Smooth muscle cell (in vitro differentiated cells): Measurements from ENCODE around the gene IL23A. TPM values are rescaled to one million over a fixed set of nuclear protein-coding genes. Genes with fewer than 3 reads are reported as not detected.

Experiments used
- DNase-seq: peaks from one replicate; lab custom pipeline; 2025; ENCODE audit not compliant: unreplicated experiment; lab: John Stamatoyannopoulos, UW
- H2AFZ ChIP-seq: fragments of 200-600 bp; sonication (generic); 2 replicates; pipeline ENCODE4 v1.6.0; 2016; ENCODE audit warnings: antibody characterized with exemption, low read depth, mild to moderate bottlenecking
- H3F3A ChIP-seq: fragments of 200-600 bp; sonication (generic); 2 replicates; pipeline ENCODE4 v1.6.0; 2017; ENCODE audit warnings: antibody characterized with exemption, low read depth
- H3K27ac ChIP-seq: fragments of 200-600 bp; sonication (generic); 2 replicates; pipeline ENCODE4 v1.5.1; 2016; ENCODE audit warnings: low read depth, mild to moderate bottlenecking
- H3K27me3 ChIP-seq: fragments of 200-600 bp; sonication (generic); 2 replicates; pipeline ENCODE4 v1.6.1; 2016; ENCODE audit warnings: low read depth, mild to moderate bottlenecking
- H3K36me3 ChIP-seq: fragments of 200-600 bp; sonication (generic); 2 replicates; pipeline ENCODE4 v1.5.1; 2016; ENCODE audit warnings: low read depth
- H3K4me1 ChIP-seq: fragments of 200-600 bp; sonication (generic); 2 replicates; pipeline ENCODE4 v1.5.1; 2016; ENCODE audit warnings: low read depth
- H3K4me2 ChIP-seq: fragments of 200-600 bp; sonication (generic); 2 replicates; pipeline ENCODE4 v1.6.0; 2016; ENCODE audit warnings: mild to moderate bottlenecking
- H3K4me3 ChIP-seq: fragments of 200-600 bp; sonication (generic); 2 replicates; pipeline ENCODE4 v1.5.1; 2016; ENCODE audit warnings: mild to moderate bottlenecking
- H3K79me2 ChIP-seq: fragments of 200-600 bp; sonication (generic); 2 replicates; pipeline ENCODE4 v1.6.0; 2016; ENCODE audit warnings: low read depth, mild to moderate bottlenecking
- H3K9ac ChIP-seq: fragments of 200-600 bp; sonication (generic); 2 replicates; pipeline ENCODE4 v1.6.0; 2016; ENCODE audit warnings: low read depth
- H3K9me3 ChIP-seq: fragments of 200-600 bp; sonication (generic); replicated peaks from 2 replicates; pipeline ENCODE4 v1.5.1; 2016; ENCODE audit warnings: low read depth
- H4K20me1 ChIP-seq: fragments of 200-600 bp; sonication (generic); 2 replicates; pipeline ENCODE4 v1.6.0; 2016; ENCODE audit warnings: low read depth
- WGBS: methylation state at CpG from one replicate; pipeline ENCODE4 v1.1.7; 2016; ENCODE audit warnings: low lambda C conversion rate; 5-methylcytosine and 5-hydroxymethylcytosine counted together
- polyA plus RNA-seq: library from polyadenylated mRNA; unstranded; fragments of >200 nt; fragmentation: Nextera tagmentation; extraction: Ambion mirVana; gene quantifications from 2 replicates; pipeline ENCODE4 v1.2.1, GENCODE V29; 2016
- total RNA-seq: library from RNA; depleted of rRNA; stranded (reverse); fragments of >200 nt; gene quantifications from 2 replicates; pipeline ENCODE4 v1.2.3, GENCODE V29; 2014
- TF ChIP-seq, protein P1 (sequence below): fragments of 200-600 bp; sonication (generic); IDR thresholded peaks from 2 replicates; pipeline ENCODE4 v1.5.1; 2017; ENCODE audit warnings: borderline replicate concordance, mild to moderate bottlenecking, antibody characterized with exemption; ENCODE audit not compliant: insufficient read depth, poor library complexity, severe bottlenecking

The IL23A gene
- total and polyA plus RNA-seq, 2 experiments from 2014 or later, result 0.35 to 0.54 TPM

DNA sequence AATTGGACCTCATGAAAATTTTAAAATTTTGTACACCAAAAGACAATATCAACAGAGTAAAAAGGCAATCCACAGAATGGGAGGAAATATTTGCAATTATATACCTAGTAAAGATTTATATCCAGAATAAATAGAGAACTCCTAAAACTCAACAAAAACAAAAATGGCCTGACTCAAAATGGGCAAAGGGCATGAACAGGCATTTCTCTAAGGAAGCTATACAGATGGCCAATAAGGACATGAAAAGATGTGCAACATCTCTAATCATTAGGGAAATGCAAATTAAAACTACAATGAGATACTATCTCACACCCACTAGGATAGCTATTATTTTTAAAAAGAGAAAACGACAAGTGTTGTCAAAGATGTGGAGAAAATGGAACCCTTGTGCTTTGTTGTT is 34.8 kb downstream of the IL23A start:
- no peaks in the 10 kb centered on the region for H3K79me2 ChIP-seq
- no peaks in the 10 kb centered on the region for H4K20me1 ChIP-seq
- no peak overlapping the region for H3K9ac ChIP-seq
- DNase-seq, result no peak
- no peak overlapping the region for H3K4me2 ChIP-seq
- 100% methylated on average over 1 of the region's 1 CpG for WGBS
- no peak overlapping the region for H2AFZ ChIP-seq
- no peak overlapping the region for H3K4me3 ChIP-seq
- H3K4me1 ChIP-seq, result no peaks in the 10 kb centered on the region
- TF ChIP-seq, protein P1, sequence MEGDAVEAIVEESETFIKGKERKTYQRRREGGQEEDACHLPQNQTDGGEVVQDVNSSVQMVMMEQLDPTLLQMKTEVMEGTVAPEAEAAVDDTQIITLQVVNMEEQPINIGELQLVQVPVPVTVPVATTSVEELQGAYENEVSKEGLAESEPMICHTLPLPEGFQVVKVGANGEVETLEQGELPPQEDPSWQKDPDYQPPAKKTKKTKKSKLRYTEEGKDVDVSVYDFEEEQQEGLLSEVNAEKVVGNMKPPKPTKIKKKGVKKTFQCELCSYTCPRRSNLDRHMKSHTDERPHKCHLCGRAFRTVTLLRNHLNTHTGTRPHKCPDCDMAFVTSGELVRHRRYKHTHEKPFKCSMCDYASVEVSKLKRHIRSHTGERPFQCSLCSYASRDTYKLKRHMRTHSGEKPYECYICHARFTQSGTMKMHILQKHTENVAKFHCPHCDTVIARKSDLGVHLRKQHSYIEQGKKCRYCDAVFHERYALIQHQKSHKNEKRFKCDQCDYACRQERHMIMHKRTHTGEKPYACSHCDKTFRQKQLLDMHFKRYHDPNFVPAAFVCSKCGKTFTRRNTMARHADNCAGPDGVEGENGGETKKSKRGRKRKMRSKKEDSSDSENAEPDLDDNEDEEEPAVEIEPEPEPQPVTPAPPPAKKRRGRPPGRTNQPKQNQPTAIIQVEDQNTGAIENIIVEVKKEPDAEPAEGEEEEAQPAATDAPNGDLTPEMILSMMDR, result no peak
- H3F3A ChIP-seq, result no peaks in the 10 kb centered on the region
- no peaks in the 10 kb centered on the region for H3K36me3 ChIP-seq
- no peaks in the 10 kb centered on the region for H3K9me3 ChIP-seq
- H3K27ac ChIP-seq, result no peak overlapping the region
- peaks cover 7% of the 10 kb centered on the region for H3K27me3 ChIP-seq

DNA sequence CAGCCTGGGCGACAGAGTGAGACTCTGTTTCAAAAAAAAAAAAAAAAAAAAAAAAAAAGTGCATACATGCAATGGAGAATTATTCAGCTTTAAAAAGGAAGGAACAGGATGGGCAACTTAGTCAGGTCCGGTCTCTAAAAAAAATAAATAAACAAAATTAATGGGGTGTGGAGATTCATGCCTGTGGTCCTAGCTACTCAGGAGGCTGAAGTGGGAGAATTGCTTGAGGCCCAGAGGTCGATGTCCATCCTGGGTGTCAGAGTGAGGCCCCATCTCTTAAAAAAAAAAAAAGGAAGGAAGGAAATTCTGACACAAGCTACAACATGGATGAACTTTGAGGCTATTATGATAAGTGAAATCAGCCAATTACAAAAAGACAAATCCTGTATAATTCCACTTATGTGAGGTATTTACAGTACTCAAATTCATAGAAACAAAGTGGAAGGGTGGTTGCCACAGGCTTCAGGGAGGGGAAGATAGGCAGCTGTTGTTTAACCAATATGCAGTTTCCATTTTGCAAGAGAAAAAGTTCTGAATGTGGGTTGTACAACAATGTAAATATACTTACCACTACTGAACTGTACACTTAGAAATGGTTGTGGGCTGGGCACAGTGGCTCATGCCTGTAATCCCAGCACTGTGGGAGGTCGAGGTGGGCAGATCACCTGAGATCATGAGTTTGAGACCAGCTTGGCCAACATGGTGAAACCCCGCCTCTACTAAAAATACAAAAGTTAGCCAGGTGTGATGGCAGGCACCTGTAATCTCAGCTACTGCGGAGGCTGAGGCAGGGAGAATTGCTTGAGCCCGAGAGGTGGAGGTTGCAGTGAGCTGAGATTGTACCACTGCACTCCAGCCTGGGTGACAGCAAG is 36.3 kb downstream of the IL23A start:
- Histone ChIP-seq H3K9me3 (no peaks in the 10 kb centered on the region), H3K79me2 (no peaks in the 10 kb centered on the region), H3K4me2 (no peak overlapping the region), H3K36me3 (no peaks in the 10 kb centered on the region), H3K4me1 (no peaks in the 10 kb centered on the region), H2AFZ (no peak overlapping the region), H3K4me3 (no peak overlapping the region), H3F3A (no peaks in the 10 kb centered on the region), H4K20me1 (no peaks in the 10 kb centered on the region), H3K27me3 (peaks cover 7% of the 10 kb centered on the region), H3K27ac (no peak overlapping the region), H3K9ac (no peak overlapping the region)
- WGBS, result 94% methylated on average over 7 of the region's 7 CpGs
- DNase-seq, result no peak
- TF ChIP-seq, protein P1, result no peak

DNA sequence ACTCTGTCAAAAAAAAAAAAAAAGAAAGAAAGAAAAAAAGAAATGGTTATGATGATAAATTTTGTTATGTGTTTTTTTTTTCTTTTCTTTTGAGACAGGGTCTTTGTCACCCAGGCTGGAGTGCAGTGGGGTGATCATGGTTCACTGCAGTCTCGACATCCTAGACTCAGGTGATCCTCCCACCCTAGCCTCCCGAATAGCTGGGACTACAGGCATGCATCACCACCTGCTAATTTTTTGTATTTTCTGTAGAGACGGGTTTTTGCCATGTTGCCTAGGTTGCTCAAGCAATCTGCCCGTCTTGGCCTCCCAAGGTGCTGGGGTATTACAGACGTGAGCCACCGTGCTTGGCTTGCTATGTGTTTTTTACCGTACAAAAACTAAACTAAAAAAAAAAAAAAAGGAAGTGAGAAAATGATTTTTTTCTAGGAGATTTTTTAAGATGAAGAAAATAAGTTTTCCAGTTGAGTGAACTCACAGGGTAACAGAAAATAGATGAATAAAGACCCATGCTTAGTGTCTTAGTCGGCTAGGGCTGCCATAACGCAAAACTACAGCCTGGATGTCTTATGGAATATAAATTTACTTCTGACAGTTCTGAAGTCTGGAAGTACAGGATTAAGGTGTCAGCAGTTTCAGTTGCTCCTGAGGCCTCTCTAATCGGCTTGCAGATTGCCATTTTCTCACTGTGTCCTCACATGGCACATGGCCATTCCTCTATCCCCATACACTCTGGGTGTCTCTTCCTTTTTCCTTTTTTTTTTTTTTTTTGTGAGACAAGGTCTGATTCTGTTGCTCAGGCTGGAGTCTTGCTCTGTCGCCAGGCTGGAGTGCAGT is 37.1 kb downstream of the IL23A start:
- TF ChIP-seq, protein P1, result no peak
- Histone ChIP-seq H3K27me3 (peaks cover 7% of the 10 kb centered on the region), H3K4me3 (no peak overlapping the region), H3K4me2 (no peak overlapping the region), H3K36me3 (no peaks in the 10 kb centered on the region), H3K79me2 (no peaks in the 10 kb centered on the region), H3K4me1 (no peaks in the 10 kb centered on the region), H3K27ac (no peak overlapping the region), H3K9ac (no peak overlapping the region), H2AFZ (no peak overlapping the region), H4K20me1 (no peaks in the 10 kb centered on the region), H3F3A (no peaks in the 10 kb centered on the region), H3K9me3 (no peaks in the 10 kb centered on the region)
- 86% methylated on average over 11 of the region's 11 CpGs for WGBS
- no peak for DNase-seq
